Hepatocyte (in vitro differentiated cells): ENCODE data around the gene SPSB4.

ENCODE experiments used
- EZH2 ChIP-seq: fragments of 200-600 bp; sonication (generic); IDR thresholded peaks from 2 replicates; pipeline ENCODE4 v1.6.1; 2016; ENCODE audit warnings: antibody characterized with exemption, mild to moderate bottlenecking, borderline replicate concordance
- EZH2phosphoT487 ChIP-seq: fragments of 200-600 bp; sonication (generic); IDR thresholded peaks from one replicate; pipeline ENCODE4 v1.6.1; 2018; ENCODE audit warnings: antibody characterized with exemption, mild to moderate bottlenecking, low read depth, moderate library complexity; ENCODE audit not compliant: unreplicated experiment, severe bottlenecking
- TF ChIP-seq, protein P1 (sequence below): fragments of 200-600 bp; sonication (generic); IDR thresholded peaks from 2 replicates; pipeline ENCODE4 v1.5.1; 2016; ENCODE audit warnings: antibody characterized with exemption, mild to moderate bottlenecking; ENCODE audit not compliant: poor library complexity

DNA sequence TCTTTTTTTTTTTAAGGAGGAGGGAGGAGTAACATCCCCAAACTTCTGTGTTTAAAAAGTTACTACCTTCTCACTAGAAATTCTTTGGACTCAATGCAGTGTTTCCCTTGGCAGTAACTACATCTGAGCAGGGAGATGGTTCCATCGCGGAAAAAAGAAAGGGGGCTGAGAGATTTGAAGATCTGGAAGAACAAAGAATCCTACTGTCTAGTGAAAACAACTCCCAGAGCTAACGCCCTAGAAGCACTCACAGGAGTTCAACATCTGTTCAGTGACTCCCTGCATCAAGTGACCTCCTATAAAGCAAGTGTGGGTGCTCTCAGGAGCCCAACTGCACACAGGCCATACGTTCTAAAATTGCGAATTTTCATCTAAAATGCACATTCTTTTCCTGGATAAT is 113.7 kb downstream of the SPSB4 start:
- TF ChIP-seq, protein P1, sequence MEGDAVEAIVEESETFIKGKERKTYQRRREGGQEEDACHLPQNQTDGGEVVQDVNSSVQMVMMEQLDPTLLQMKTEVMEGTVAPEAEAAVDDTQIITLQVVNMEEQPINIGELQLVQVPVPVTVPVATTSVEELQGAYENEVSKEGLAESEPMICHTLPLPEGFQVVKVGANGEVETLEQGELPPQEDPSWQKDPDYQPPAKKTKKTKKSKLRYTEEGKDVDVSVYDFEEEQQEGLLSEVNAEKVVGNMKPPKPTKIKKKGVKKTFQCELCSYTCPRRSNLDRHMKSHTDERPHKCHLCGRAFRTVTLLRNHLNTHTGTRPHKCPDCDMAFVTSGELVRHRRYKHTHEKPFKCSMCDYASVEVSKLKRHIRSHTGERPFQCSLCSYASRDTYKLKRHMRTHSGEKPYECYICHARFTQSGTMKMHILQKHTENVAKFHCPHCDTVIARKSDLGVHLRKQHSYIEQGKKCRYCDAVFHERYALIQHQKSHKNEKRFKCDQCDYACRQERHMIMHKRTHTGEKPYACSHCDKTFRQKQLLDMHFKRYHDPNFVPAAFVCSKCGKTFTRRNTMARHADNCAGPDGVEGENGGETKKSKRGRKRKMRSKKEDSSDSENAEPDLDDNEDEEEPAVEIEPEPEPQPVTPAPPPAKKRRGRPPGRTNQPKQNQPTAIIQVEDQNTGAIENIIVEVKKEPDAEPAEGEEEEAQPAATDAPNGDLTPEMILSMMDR: no peak
- TF ChIP-seq EZH2: no peak
- TF ChIP-seq EZH2phosphoT487: no peak
